T-helper 2 cell (primary cell): ENCODE measurements around the gene FILIP1.

Source experiments
- DNase-seq, 5 experiments: peaks; one replicate each; pipeline versions ENCODE4 v3.0.0 to v3.0.0-alpha.2; 2012 to 2022

Gene FILIP1

DNA sequence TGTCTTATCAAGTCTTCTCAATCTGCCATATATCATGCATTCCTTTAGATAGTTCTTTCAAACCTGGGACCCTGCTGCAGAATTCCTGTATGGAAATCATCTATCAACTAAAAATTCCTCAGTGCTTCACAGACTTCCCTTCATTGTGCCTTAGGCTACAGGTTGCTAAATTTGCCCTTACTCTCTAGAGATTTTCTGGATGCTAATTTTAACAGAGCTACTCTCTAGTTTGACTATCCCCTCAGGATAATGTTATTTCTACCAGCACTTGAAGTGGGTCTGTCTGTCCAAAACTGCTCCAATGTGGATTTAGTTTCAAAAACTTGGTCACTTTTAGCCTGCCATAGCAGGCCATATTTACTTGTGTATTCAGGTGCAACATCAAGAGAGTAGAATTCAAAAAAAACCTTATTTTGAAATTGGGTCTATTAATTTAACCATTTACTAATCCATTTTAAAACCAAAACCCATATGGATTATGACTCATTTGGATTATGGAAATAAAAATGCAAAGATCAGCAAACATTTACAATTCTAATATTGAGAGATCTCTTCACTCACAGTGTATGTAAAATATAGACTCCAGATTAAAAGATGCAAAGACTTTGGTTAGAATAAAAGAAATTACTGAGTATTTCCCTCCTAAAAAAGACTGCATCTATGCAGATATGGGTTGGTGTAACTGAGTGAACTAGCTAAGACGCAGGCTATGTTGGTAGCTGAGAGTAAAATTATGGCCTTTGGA, 236.1 kb downstream of the FILIP1 start:
- DNase-seq, result no peak

DNA sequence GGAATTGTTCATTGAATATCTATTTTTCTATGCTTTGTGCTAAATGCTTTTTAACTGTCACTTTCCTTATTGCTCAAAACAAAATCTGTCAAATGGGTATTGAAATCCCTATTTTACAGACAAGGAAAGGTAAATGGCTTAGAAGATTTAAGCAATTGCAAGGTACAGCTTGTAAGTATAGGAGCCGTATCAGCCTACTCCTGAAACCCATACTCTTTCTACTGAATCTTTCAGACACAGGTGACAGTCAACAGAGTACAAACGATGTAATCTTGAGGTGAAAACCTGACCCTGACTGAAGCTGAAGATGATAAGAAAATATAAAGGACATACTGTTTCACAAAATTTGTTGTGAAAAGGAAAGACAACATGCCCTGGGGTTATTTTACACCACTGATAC, 243.0 kb downstream of the FILIP1 start:
- no peak for DNase-seq

- DNase-seq, result no peak
Measured at GRCh38 chr6:75249837-75250236, 243.8 kb downstream of the FILIP1 start.

DNA sequence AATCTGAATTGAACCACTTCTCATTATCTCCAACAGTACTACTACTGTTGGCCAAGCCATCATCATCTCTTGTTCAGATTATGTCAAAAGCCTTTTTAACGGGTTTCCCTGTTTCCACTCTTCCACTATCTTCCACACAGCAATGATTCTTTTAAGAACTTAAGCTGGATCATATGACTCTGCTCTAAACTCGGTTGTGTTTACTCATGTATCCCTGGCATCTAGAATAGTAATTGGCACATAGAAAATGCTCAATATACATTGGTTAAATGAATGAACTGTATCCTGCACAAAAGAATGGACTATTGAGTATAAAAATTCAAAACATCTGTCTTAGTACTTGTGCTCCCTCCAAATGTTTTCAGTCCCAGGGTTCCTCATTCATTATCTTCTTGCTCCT, 247.2 kb downstream of the FILIP1 start:
- DNase-seq, result no peak

GRCh38 chr6:75244063-75244584, 249.5 kb downstream of the FILIP1 start:
- DNase-seq, result peak in 1 of 5 experiments; percentile 4

DNA sequence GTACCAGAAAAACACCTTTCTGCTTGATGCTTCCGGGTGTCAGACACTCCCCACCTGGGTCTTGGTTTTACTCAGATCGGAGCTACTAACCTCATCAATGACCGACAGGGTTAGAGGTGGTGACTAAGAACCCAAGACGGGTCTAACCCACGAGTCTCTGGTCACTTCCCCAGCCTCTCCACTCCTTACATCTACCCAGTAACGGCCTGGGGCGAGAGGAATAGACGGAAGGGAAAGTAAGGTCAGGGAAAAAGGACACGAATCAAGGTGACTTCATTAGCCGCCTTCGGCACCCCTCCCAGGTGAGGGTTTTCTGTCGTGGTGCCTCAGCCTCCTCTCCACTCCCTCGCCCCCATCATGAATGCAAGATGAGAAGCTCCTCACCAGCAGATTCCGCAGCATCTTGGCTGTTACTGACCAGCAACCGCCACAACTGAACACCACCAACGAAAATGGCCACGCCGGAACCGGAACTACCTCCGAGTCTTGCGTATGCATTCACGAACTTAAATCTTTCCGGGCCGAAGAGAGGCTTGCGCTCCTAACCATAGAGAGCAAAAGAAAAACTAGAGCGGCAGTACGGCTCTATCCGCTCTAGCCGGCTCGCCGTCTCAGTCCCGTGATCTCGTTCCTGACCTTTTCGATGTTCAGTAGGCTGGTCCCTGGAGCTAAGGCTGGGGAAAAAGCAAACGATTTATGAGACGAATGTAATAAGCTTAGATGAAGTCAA, 250.1 kb downstream of the FILIP1 start, which contains the start of gene COX7A2:
Gene COX7A2 (minus strand): TSS at position 469 of the 730 bp plus-strand sequence. CDS start 67 bp downstream, at position 402.
- peak; percentile 54 to 97 (median 77) for DNase-seq
